Stimulated activated CD4-positive, alpha-beta T cell treated with anti-CD3 and anti-CD28 coated beads, Interleukin-15, amount 100 ng/mL, for 1 hour (primary cell): ENCODE measurements around the gene NDUFB3.
"Not testable (repeated sequence)": the region's sequence is repeated elsewhere in the genome, so short reads cannot be mapped to it uniquely, and the experiment has no call there.

Source experiments
- DNase-seq, 2 donors: peaks; one replicate each; pipeline ENCODE4 v3.0.0-alpha.2; 2020; ENCODE audit warnings: low read depth in 1 of 2, low spot score in 1 of 2

The NDUFB3 gene

DNA sequence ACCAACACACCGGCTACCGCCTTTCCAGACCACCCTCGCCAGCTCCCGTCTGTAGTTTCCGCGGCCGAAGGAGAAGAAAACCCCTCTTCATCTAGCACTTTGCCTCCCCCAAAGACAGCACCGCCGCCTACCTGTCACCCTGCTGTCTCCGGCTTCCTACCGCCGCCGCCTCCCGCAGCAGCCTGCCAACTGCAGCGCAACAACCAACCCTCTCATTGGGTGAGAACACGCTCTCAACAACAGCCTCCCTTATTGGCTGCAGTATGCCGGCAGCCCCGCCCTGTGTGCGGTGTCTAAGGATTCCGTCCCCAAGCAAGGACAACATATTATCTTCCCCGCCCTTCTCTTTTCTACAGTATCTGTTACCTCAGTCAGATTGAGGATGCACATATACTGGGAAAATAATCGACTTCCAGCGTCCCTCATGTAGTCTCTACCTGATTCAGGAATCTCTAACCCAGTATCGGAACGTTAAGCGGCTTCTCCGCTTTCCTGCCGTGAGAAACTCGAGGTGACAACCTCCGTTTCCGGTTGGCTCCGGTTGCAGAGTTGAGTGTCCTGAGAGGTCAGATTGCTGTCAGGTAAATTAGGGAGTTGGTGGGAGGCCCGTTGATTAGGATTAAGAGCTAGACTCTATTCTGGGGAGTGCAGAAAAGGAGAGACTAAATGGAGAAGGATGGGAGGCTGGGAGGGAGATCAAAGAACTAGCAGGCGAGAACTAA, at the start of gene NDUFB3, which contains the start of gene HYCC2:
Gene NDUFB3, plus strand, starts transcription at position 523 of the 722 bp plus-strand sequence. CDS start 6,882 bp downstream, outside the sequence.
Gene HYCC2, minus strand, starts transcription at position 193 of the 722 bp plus-strand sequence. CDS start 47,662 bp downstream, outside the sequence.
- DNase-seq: peak; percentile 76 to 82

DNA sequence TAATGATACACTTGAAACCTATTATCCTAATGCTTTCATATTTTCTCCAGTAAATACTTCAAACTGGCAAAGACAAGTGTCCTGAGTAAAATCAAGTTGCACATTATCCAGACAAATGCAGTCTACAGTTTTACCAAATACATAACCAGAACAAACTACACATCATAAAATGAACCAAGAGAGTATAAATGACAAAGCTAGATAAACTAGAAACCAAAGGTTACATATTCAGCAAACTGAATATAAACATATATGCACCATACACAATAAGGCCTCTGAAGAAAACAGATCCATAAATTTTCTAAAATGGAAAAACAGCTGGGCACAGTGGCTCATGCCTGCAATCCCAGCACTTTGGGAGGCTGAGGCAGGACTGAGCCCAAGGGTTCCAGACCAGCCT, 47.3 kb upstream of the NDUFB3 start:
- no peak for DNase-seq

DNA sequence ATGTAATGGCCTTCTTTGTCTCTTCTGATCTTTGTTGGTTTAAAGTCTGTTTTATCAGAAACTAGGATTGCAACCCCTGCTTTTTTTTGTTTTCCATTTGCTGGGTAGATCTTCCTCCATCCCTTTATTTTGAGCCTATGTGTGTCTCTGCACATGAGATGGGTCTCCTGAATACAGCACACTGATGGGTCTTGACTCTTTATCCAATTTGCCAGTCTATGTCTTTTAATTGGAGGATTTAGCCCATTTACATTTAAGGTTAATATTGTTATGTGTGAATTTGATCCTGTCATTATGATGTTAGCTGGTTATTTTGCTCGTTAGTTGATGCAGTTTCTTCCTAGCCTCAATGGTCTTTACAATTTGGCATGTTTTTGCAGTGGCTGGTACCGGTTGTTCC, 37.4 kb upstream of the NDUFB3 start:
- DNase-seq: not testable (repeated sequence)

DNA sequence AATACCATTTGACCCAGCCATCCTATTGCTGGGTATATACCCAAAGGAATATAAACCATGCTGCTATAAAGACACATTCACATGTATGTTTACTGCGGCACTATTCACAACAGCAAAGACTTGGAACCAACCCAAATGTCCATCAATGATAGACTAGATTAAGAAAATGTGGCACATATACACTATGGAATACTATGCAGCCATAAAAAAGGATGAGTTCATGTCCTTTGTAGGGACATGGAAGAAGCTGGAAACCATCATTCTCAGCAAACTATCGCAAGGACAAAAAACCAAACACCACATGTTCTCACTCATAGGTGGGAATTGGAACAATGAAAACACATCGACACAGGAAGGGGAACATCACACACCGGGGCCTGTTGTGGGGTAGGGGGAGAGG, 33.4 kb upstream of the NDUFB3 start:
- not testable (repeated sequence) for DNase-seq

DNA sequence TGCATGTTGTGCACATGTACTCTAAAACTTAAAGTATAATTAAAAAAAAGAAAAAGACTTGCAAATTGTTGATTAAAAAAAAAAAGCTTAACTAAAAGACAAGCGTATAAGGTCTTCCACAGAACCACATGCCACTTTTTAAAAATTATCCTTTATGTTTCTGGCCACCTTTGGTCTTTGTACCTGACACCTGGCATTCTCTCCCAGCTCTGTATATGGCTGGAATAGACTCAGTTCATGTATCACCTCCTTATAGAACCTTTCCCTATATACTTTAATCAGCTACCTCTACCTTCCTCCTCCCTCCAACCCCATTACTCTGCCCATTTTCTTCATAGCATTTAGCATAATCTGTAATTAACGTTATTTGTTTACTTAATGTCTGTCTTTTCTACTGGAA, 32.9 kb upstream of the NDUFB3 start:
- DNase-seq: no peak

- DNase-seq: no peak
Observed at GRCh38 chr2:201040867-201041628, 30.8 kb upstream of the NDUFB3 start.

GRCh38 chr2:201042451-201042850, 29.4 kb upstream of the NDUFB3 start:
- not testable (repeated sequence) for DNase-seq

GRCh38 chr2:201043050-201043449, 28.8 kb upstream of the NDUFB3 start:
- DNase-seq: not testable (repeated sequence)

DNA sequence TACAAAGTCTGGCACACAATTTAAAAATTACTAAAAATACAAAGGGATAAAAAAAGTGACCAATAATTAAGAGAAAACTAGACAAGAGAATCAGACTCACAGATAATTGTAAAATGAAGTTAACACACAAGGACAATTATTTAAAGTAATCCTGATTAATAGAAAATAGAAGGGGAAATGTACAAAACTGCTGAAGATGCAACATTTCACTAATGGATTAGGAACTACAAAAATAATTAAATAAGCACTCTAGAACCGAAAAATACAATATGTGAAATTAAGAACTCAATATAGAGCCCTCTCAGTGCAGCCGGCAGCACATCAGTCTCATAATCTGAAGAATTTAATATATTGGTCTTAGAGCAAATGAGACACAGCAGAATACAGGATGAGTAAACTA, 24.9 kb upstream of the NDUFB3 start:
- no peak for DNase-seq

DNA sequence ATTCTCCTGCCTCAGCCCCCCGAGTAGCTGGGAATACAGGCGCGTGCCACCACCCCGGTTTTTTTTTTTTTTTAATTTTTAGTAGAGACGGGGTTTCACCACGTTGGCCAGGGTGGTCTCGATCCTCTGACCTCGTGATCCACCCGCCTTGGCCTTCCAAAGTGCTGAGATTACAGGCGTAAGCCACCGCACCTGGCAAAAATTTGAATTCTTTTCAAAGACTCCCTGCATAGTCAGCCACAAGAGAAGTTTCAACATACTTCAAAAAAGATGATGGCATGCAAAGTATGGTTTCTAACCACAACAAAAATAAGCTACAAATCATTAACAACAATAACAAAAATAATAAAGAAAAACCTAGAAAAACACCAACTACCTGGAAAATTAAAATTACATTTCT, 22.3 kb upstream of the NDUFB3 start:
- DNase-seq: no peak

- DNase-seq: no peak
Observed at GRCh38 chr2:201057087-201057521, 14.7 kb upstream of the NDUFB3 start.

DNA sequence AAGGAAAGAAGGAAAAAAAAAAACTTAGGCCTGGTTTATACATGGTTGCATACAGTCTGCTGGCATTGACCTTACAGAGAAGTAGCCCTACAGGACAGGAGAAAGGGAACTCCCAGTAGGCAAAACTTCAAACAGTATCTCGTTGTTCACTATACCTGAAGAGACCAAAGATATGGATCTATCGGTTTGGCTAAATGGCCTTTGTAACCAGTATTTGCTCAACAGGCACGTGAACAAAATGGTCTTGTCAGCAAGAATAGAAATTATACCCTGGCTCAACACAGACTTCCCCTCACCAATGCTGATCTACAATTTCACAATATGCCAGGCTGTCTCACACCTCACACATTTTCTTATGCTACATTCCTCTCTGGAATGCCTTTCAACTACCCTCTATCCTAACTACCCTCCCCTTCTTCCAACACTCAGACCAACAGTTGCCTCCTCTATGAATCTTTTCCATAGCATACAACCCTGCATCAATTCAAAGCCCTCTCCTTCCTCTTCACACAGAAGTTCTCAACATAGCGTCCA, 14.0 kb upstream of the NDUFB3 start:
- no peak for DNase-seq

DNA sequence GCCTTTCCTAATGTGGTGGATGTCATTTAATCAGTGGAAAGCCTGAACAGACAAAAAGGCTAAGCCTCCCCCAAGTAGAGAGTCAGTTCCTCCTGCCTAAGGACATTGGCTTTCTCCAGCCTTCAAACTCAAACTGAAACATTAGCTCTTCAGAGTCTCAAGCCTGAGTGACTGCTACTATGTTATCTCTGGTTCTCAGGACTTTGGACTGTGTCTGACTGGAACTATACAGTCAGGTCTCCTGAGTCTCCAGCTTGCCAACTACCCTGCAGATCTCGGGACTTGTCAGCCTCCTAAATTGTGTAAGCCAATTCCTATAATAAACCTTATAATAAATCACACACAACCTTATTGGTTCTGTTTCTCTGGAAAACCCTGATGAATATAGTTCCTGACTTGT, 12.9 kb upstream of the NDUFB3 start:
- DNase-seq: no peak

DNA sequence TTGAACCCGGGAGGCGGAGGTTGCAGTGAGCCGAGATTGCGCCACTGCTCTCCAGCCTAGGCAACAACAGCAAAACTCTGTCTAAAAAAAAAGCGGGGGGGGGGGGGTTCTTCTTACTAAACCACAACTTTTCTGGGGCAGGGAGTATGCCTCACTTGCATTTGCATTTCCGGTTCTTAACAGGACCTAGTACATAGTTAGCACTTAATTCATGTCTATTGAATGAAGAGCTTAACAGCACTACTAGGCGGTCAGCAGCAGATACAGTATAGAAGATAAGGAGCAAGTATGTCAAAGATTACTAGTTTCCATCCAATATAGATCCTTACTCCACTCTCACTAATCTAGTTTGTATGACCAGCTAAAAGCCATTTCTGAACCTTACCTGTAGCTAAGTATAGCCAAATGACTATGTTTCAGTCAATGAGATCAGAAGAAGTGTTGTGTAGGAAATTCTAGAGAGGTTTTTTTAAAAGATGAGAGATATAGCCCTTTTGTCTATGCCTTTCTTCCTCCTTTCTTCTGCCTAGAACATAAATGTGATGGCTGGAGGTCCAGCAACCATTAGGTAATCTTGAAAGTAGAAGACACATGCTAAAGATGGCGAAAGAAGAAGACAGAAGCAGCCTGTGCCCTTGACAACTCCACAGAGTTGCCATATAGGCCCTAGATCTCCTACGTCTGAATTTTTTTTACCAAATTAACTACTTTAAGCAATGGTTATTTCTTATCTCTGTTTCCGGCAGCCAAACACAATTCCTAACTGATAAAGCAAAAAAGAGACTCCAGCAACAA, 11.6 kb upstream of the NDUFB3 start:
- no peak for DNase-seq

DNA sequence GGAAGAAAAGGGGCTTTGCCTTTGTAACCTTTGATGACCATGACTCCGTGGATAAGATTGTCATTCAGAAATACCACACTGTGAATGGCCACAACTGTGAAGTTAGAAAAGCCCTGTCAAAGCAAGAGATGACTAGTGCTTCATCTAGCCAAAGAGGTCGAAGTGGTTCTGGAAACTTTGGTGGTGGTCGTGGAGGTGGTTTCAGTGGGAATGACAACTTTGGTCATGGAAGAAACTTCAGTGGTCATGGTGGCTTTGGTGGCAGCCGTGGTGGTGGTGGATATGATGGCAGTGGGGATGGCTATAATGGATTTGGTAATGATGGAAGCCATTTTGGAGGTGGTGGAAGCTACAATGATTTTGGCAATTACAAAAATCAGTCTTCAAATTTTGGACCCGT, 8.3 kb upstream of the NDUFB3 start:
- DNase-seq: not testable (repeated sequence)

DNA sequence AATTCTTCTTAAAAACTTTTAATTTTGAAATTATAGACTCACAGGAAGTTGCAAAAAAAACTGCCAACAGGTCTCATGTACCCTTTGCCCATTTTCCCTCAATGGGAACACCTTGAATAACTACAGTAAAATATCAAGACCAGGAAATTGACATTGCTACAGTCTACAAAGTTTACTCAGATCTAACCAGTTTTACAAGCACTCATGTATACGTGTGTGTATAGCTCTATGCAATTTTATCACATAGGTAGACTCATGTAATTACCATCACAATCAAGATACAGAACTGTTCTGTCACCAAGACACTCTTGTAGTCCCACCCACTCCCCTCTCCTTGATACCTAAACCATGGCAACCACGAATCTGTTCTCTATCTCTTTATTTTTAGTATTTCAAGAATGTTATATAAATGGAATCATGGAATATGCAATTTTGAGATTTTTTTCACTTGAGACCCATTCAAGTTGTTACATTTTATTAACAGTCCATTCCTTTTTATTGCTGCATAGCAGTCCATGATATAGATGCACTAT, 6.9 kb upstream of the NDUFB3 start:
- no peak for DNase-seq

GRCh38 chr2:201070948-201071478, 788 bp upstream of the NDUFB3 start:
- DNase-seq: no peak

GRCh38 chr2:201072201-201072530, 365 bp downstream of the NDUFB3 start:
- DNase-seq: no peak

GRCh38 chr2:201073071-201073470, 1.3 kb downstream of the NDUFB3 start:
- DNase-seq: no peak

- DNase-seq: no peak
Observed at GRCh38 chr2:201074996-201075395, 3.2 kb downstream of the NDUFB3 start.

GRCh38 chr2:201084863-201085262, 13.1 kb downstream of the NDUFB3 start:
- no peak for DNase-seq
